Body of pancreas (tissue), 4 donors: ENCODE results near the gene MAGEF1.

Experiments
- POLR2A ChIP-seq, 3 donors: fragments of 450-650 bp; IDR thresholded peaks; one replicate each; pipeline ENCODE4 v1.6.1; 2016; ENCODE audit warnings: antibody characterized with exemption in 3 of 3, mild to moderate bottlenecking in 2 of 3
- TF ChIP-seq, protein P1 (sequence below), 7 experiments: fragments of 450-650 bp in 4 of 7; fragments of 200-600 bp in 3 of 7; sonication (generic) in 3 of 7; IDR thresholded peaks; one replicate each; pipeline ENCODE4 v1.5.1; 2016 to 2019; ENCODE audit warnings: antibody characterized with exemption in 7 of 7

DNA sequence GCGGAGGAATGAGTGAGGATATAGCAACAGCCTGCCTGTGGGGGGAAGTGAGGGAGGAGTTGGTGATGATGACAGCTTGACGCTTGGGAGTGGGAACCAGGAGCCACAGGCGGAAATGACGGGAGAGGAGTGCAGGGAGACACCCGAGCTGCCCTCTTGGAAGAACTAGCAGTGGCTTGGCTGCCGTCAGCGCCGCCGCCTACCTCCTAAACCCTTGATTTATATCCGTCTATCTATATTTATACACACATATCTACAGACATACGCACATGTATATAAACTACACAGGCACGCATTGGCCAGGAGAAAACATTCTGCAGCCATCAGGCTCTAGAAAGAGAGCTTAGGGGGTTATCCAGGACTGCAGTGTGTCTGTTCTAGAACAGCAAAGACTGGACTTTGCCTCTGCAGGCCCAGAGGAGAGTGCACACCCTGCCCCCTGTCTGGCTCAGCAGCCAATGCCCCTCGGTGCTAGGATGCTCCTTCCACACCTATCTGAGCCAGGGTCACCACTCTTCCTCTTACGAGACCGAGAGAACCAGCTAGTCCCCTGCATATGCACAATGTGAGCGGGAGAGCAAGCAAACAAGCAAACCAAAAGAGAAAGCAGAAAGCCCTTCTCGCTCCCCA, 45.3 kb upstream of the MAGEF1 start:
- TF ChIP-seq, protein P1, sequence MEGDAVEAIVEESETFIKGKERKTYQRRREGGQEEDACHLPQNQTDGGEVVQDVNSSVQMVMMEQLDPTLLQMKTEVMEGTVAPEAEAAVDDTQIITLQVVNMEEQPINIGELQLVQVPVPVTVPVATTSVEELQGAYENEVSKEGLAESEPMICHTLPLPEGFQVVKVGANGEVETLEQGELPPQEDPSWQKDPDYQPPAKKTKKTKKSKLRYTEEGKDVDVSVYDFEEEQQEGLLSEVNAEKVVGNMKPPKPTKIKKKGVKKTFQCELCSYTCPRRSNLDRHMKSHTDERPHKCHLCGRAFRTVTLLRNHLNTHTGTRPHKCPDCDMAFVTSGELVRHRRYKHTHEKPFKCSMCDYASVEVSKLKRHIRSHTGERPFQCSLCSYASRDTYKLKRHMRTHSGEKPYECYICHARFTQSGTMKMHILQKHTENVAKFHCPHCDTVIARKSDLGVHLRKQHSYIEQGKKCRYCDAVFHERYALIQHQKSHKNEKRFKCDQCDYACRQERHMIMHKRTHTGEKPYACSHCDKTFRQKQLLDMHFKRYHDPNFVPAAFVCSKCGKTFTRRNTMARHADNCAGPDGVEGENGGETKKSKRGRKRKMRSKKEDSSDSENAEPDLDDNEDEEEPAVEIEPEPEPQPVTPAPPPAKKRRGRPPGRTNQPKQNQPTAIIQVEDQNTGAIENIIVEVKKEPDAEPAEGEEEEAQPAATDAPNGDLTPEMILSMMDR (IDR thresholded peaks at IDR 0.05) = no peak
- no peak for TF ChIP-seq POLR2A (IDR thresholded peaks at IDR 0.05)
